HG02852 (cell line): ENCODE measurements around the gene SYTL2.
A peak's percentile ranks its signal among the peaks of the same experiment; 100 is the strongest.
"Not testable (repeated sequence)": the region's sequence is repeated elsewhere in the genome, so short reads cannot be mapped to it uniquely, and the experiment has no call there.

Experiments used
- ATAC-seq: cut with Tn5 transposase; IDR thresholded peaks from one replicate; pipeline ENCODE4 v1.9.1; 2021; ENCODE audit warnings: mild to moderate bottlenecking, moderate library complexity; ENCODE audit not compliant: unreplicated experiment

The SYTL2 gene

GRCh38 chr11:85810871-85811611 is at the start of gene SYTL2:
SYTL2 (minus strand) TSS chr11:85811141; CDS start chr11:85757725, 53,416 bp downstream.
- ATAC-seq: peak; percentile 83

- ATAC-seq: not testable (repeated sequence)
These were observed 48.6 kb upstream of the SYTL2 start for GRCh38 chr11:85859541-85859940.

DNA sequence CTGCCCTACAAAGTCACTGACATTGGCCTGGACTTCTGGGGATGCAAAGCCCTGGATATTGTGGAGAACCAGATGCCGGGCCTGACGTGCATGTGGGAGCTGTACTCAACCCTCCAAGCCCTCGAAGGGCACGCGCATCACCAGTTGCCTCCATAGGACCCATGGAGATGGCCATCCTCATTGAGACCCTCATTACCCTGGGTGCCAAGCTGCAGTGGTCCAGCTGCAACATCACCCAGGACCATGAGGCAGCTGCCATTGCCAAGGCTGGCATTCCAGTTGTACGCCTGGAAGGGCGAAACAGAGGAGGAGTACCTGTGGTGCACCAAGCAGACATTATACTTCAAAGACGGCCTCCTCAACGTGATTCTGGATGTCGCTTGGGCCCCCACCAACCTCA is 46.2 kb upstream of the SYTL2 start:
- ATAC-seq: no peak

- ATAC-seq: no peak
These were observed 44.4 kb upstream of the SYTL2 start, which contains the start of gene CCDC83 for GRCh38 chr11:85855341-85855656. CCDC83 (plus strand) TSS chr11:85855383; CDS start chr11:85865124, 9,741 bp downstream.

DNA sequence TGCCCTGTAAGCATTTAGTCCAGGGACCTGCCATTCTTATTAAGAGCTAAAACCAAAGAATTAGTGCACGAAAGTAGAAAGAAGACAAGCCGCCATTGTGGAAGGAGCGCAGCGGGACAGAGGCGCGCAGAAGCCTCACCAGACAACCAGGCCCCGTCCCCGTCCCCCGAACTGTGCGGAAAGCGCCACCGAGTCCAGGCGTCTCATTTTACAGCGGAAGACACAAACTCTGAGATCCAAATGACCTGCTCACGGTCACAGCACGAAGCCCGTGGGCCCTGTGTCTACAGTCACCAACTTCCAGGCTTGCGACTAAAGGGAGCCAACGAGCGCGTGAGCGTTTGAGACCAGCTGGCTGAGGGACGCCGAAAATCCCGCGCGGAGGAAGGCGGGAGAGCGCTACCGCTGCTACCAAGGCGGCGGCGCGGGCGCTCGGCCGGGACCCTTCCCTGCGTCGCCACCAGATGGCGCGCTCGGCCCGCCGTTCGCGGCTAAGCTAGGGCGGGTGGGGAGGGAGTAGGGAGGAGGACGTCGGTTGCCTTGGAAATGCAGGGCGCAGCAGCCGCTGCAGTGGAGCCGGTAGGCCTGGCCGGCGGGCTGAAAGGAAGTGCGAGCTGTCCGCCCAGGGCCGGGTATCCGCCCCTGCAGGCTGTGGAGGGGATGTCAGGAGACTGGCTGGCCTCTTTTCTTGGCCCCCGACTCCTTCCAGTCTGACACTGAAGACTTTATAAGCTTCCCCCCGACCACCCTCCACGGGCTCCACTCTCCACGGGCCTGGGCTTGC is 43.8 kb upstream of the SYTL2 start:
- ATAC-seq: peak; percentile 99

- no peak for ATAC-seq
These were observed 43.2 kb upstream of the SYTL2 start for GRCh38 chr11:85854212-85854556.

DNA sequence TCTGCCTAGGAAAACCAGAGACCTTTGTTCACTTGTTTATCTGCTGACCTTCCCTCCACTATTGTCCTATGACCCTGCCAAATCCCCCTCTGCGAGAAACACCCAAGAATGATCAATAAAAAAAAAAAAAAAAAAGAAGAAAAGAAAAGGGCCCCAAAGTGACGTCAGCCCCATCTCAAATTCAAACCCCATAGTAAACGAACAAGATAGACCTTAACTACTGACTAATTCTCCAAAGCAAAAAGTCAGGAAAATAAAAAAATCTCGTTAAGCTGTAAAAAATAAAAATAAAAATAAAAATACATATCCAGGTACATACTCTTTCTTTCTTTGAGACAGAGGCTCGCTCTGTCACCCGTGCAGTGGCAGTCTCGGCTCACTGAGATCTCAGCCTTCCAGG is 42.6 kb upstream of the SYTL2 start:
- ATAC-seq: not testable (repeated sequence)

DNA sequence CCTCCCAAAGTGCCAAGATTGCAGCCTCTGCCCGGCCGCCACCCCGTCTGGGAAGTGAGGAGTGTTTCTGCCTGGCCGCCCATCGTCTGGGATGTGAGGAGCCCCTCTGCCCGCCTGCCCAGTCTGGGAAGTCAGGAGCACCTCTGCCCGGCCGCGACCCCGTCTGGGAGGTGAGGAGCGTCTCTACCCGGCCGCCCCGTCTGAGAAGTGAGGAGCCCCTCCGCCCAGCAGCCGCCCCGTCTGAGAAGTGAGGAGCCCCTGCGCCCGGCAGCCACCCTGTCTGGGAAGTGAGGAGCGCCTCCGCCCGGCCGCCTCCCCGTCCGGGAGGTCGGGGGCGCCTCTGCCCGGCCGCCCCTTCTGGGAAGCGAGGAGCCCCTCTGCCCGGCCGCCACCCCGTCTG is 41.8 kb upstream of the SYTL2 start:
- not testable (repeated sequence) for ATAC-seq

- no peak for ATAC-seq
These were observed 37.6 kb upstream of the SYTL2 start for GRCh38 chr11:85848556-85848955.

GRCh38 chr11:85848006-85848405 is 37.1 kb upstream of the SYTL2 start:
- no peak for ATAC-seq

DNA sequence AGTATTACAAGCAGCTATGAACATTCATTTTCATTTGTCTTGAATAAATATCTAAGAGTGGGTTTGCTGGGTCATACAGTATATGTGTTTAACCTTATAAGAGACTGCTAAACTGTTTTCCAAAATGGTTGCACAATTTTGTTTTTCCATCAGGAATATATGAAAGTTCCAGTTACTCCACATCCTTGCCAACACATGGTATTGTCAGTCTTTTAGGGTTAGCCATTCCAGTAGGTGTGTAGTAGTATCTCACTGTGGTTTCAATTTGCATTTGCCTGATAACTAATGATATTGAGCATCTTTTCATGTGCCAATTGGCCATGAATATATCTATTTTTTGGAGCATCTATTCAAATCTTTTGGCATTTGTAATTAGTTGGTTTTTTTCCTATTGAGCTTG is 36.5 kb upstream of the SYTL2 start:
- ATAC-seq: no peak

DNA sequence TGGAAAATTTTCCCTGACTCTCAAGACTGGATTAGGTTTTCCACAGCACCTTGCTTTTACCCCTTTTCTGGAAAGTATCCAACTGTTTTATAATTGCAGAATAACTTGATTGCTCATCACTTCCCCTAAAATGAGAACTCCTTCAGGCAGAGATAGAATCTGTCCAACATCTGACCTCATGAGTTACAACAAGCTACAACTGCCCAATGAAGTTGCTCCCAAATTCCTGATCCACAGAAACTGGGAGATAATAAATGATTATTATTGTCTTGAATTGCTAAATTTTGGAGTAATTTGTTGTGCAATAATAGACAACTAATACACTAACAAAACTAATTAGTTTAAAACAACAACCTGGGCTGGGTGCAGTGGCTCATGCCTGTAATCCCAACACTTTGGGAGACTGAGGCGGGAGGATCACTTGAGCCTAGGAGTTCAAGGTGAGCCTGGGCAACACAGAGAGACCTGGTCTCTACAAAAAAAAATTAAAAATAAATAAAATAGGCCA is 34.2 kb upstream of the SYTL2 start:
- ATAC-seq: no peak

DNA sequence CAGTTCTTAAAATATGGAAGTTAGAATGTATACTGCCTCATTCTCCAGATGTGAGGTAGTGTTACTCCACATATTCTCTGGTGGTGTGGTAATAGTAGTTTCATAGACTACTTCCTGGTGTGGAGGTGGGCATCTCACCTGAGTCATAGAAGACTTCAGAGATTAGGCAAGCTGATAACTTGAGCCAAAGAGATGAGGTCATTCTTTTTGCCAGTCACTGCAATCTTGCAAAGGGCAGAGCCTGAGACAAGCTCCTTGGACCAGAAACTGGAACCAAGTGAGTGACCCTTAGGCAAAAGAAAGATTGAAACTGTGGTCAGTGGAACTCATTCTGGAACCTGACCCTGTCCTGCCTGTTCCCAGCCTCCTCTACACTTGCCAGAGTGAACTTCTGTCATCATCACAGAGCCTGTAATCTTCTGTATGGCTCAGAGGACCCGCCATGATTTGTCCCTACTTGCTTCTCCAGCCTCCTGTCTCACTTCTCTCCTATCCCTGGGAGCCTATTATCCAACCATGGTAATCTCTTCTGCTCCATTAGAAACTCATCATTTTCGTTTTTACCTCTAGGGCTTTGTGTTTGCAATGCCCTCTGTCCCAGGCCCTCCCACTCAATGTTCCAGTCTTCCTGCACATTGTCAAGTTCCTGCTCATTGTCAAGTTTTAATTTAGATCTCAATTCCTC is 33.6 kb upstream of the SYTL2 start:
- ATAC-seq: no peak

GRCh38 chr11:85843929-85844328 is 33.0 kb upstream of the SYTL2 start:
- no peak for ATAC-seq

DNA sequence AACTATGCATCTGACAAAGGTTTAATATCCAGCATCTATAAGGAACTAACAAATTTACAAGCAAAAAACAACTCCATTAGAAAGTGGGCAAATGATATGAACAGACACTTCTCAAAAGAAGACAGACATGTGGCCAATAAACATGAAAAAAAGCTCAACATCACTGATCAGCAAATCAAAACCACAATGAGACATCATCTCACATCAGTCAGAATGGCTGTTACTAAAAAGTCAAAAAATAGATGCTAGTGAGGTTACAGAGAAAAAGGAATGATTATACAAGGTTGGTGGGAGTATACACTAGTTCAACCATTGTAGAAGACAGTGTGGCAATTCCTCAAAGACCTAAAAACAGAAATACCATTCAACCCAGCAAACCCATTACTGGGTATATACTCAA is 30.0 kb upstream of the SYTL2 start:
- not testable (repeated sequence) for ATAC-seq

DNA sequence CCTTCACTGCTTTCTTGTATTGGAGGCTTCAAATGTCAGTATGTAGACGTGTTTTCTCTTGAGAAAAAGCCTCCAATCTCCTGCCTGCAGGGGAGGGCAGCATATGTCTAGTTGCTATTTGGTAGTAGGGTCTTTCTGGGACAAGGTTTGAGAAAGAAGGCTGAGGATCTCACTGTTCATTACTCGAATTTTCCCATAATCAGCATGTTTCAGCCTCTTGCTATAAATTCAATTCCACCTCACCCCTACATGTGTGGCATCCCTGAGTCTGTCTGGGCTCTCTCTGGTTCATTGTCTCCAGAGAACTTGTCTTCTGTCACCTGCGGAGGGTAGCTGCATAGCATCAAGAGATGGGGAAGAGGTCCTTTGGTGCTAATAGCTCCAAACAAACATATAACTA is 24.8 kb upstream of the SYTL2 start:
- no peak for ATAC-seq

DNA sequence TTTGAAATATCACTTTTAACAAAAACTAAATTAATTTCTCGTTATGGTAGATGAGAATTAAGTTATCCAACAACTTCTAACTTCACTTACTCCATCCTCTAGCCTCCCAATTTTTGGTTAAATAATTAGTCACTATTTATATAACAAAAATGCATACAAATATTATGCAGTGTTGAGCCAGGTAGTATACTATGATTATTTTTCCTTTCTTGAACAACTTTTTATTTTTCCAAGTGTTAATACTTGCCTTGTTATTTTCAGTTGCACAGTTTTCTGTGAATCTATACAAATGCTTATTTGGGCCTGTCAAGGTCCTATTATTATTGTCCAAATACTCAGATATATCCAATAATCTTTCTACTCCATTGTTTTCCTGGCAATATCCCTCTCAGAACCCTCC is 24.3 kb upstream of the SYTL2 start:
- ATAC-seq: no peak

DNA sequence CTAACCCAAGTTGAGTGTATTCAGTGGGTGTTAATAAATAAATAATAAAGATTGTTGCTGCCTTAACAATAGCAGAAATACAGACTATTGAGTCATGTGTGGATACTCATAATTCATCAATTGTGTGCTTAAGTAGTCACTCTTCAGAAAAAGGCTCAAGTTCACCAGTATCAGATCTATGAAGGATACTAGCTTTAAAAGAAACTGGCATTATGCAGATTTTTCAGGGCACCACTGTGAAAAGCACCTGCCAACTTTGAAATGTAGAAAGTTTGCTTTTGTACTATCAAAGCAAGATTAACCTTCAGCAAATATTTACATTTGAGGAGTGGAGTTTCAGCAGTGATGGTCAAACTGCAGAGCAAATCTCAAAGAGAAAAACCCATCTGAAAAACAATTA is 20.1 kb upstream of the SYTL2 start:
- ATAC-seq: no peak

GRCh38 chr11:85829172-85829571 is 18.2 kb upstream of the SYTL2 start:
- no peak for ATAC-seq

- no peak for ATAC-seq
These were observed 17.7 kb upstream of the SYTL2 start for GRCh38 chr11:85828640-85828978.

DNA sequence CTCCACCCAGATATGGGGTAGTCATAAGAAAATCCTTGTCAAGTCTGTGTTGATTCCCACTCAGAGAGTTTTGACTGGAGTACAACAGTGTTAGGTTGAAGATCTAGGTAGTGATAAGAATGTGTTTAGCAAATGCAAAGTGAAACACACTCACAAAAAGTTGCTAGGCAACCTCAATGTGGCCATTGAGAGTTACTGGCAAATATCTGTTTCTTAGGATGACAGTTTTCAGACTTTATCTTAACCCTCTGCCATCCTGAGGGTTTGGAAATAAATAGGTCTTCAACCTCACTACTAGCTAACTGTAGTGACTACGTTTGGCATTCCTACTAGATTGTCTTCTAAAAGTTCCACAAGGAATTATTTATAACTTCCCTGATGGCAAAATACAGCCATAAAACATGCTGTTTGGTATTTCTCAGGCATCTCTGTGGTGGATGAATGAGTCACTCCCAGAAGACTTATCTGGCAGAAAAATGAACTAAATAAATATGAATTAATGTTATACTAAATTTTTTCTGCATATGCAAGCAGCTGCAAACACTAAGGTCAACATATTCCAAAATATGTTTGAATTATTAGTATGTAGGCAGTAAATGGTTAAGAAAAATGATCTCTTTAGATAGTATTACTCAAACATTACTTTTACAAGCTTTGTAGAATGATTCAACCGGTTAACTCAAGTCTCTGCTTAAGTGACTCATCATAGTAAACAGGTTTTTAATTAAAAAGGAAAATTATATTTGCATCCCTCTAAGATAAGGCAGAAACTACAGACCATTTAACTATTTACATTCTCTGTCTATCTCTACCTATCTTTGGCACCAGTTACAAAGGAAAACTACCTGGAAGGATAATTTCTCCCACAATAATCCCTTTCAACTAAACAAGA is 17.1 kb upstream of the SYTL2 start:
- ATAC-seq: no peak
